IPS DF 4.7 (cell line): Measurements from ENCODE around the gene C10orf105.

Experiments used
- DNase-seq: peaks from one replicate; pipeline ENCODE4 v3.0.0-alpha.2; 2013; ENCODE audit warnings: low spot score; ENCODE audit errors: extremely low read depth

The C10orf105 gene

DNA sequence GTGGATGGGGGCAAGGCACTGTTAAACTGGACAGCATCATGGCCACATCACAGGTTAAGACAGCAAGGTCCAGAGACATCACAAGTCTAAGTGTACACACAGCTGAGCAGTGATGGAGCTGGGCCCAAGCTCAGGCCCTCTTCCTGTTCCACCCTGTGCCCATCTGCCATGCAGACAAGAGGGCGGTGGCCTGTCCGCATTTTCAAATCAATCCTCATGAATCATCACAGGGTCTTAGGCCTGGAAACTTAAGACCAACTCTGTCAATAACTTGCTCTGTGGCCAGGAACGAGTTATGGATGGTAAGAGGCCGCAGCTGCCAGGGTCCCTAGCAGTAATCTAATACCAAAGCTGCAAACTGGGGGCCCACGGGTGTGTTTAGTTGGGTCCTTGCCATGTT lies 3.2 kb downstream of the C10orf105 start:
- DNase-seq: no peak

- no peak for DNase-seq
Measured at GRCh38 chr10:71715860-71716259, 3.7 kb downstream of the C10orf105 start.

- no peak for DNase-seq
Measured at GRCh38 chr10:71715026-71715425, 4.6 kb downstream of the C10orf105 start.

DNA sequence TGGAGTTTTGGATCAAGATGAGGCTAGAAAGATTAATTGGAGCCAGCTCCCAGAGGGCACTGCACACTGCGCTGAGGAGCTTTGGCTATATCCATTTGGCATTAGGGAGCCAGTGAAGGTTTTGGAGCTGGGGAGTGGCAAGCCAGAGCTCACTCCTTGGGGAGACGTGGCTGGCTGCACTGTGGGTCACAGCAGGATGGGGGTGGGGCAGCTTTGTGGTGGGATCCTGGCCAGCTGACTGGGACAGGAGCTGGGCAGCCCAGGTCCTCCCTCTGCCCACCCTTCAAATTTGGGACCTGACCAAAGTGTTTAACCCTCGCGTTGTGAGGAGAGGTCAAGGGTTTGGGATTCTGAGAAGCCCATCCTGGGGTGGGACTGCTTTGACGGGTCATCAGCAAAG lies 5.0 kb downstream of the C10orf105 start:
- no peak for DNase-seq

DNA sequence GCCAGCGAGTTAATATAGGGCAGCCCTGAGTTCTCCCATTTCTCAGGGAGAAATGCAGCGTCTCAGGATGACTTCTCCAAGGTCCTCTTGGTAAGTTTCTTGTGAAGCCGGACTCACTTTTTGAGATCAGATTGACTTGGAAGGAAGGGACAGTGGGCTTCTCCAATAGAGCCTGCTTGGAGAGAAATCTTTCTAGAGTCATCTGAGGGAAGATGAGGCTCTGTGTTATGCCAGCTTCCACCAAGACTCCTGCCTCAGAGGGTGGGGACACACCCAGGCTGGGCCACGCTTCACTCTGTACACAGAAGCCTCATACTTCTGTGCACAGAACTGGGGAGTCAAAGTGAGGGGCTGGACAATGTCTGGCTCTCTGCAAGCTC lies 5.6 kb downstream of the C10orf105 start:
- DNase-seq: no peak

- DNase-seq: no peak
Measured at GRCh38 chr10:71713135-71714030, 6.2 kb downstream of the C10orf105 start.

DNA sequence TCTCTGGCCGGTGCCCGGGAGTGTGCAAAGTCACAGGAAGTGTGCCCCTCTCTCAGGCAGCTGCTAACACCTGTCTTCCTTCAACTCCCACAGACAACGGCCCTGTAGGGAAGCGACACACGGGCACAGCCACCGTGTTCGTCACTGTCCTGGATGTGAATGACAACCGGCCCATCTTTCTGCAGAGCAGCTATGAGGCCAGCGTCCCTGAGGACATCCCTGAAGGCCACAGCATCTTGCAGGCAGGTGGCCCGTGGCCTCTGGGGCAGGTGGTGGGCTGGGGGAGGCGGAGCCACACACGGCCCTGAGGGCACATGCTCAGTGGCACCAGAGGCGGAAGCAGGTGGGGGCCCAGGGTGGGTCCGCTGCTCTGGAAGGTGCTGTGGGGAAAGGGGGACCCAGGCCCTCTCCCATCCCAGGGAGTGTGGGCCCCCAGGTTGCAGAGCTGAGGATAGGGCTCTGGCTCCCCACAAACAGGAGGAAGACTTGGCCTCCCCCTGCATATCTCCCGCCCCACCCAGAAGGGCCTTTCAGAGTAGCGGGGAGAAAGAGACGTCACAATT lies 6.9 kb downstream of the C10orf105 start:
- DNase-seq: no peak

DNA sequence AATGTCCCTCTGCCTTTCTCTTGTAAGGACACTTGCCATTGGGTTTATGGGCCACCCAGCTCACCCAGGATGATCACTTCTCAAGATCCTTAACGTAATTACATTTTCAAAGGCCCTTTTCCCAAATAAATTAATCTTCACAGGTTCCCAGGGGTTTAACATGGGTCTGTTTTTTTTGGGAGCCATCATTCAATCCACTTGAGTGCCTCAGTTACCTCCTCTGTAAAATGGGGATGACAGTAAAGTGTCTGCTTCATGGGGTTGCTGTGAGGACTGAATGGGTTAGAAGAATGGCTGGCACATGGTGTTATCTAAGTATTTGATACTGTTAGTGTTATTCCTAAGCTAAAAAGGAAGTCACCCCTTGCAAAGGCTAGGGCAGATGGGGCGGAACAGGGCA lies 7.4 kb downstream of the C10orf105 start:
- DNase-seq: no peak

- no peak for DNase-seq
Measured at GRCh38 chr10:71711052-71711623, 8.4 kb downstream of the C10orf105 start.

DNA sequence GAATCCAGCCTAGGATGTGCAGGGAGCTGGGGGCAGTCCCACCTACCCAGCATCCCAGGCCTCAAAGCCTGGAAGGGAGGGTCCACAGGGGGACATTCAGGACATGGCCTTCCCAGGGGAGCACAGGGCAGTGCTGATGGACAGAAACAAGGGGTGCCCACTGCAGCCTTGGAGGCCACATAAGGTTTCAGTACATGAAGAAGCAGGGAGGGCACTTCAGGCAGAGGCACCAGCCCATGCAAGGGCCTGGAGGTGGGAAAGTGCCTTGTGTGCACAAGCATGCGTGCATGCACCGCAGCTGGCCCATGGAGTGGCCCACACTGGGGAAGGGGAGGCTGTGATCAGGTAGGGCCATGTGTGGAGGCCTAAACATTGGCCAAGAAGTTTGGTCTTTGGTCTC lies 9.1 kb downstream of the C10orf105 start:
- no peak for DNase-seq

DNA sequence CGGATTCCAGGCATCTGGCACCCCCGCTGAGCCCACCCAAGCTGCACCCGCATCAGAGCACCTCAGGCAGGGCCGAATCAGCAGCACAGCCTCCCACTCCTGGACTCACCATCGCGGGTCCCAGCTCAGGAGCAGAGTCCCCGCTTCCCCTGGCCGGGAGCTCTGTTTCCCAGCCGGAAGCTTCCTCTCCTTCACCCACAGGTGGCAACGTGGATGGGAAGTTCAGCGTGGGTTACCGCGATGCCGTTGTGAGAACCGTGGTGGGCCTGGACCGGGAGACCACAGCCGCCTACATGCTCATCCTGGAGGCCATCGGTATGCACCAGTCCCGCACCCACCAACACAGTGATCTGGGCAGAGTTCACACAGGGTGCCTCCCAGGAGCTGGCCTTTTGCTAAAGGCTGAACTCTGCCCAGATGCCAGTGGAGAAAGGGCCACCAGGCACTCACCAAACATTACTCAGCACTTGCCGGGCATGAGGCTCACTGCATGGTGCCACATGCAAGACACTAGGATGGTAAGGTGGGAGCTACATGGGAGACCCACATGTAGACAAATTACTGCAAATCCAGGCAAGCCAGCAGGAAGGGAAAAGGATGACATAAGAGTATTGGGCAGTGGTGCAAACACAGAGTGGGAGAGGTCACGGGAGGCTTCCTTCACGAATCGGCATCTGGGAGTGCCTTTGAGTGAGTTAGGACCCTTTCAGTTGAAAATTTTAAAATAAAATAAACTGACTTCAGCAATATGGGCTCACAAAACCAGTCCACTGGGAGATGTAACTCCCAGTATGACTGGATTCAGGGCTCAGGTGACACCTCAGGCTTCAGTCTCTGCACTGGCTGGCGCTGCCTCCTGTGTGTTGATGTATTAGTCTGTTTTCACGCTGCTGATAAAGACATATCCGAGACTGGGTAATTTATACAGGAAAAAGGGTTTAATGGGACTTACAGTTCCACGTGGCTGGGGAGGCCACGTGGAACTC lies 10.4 kb downstream of the C10orf105 start:
- no peak for DNase-seq

GRCh38 chr10:71708301-71708703 lies 11.3 kb downstream of the C10orf105 start:
- peak; percentile 36 for DNase-seq

- no peak for DNase-seq
Measured at GRCh38 chr10:71707240-71707789, 12.3 kb downstream of the C10orf105 start.

- no peak for DNase-seq
Measured at GRCh38 chr10:71706216-71707121, 13.1 kb downstream of the C10orf105 start.

DNA sequence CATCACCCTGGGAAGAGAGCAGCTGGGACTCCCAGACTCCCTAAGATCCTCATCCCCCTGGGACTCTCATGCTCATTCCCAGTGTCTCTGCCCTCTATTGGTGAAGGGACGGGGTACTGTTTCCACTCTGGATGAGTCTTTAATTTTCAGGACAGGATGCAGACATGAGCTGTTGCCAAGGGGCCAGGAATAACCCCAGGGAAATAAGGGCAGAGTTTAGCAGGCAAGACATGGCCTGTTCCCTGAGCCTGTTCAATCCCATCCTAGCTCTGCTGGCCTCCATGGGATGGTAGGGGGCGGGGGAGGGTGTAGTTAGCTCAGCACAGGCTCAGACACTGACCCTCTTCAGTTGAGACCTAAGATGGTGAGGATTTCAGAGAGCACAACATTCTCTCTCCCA lies 14.0 kb downstream of the C10orf105 start:
- no peak for DNase-seq

GRCh38 chr10:71704816-71705215 lies 14.8 kb downstream of the C10orf105 start:
- no peak for DNase-seq

GRCh38 chr10:71703577-71703976 lies 16.0 kb downstream of the C10orf105 start:
- no peak for DNase-seq

GRCh38 chr10:71701496-71702132 lies 18.0 kb downstream of the C10orf105 start:
- DNase-seq: no peak

DNA sequence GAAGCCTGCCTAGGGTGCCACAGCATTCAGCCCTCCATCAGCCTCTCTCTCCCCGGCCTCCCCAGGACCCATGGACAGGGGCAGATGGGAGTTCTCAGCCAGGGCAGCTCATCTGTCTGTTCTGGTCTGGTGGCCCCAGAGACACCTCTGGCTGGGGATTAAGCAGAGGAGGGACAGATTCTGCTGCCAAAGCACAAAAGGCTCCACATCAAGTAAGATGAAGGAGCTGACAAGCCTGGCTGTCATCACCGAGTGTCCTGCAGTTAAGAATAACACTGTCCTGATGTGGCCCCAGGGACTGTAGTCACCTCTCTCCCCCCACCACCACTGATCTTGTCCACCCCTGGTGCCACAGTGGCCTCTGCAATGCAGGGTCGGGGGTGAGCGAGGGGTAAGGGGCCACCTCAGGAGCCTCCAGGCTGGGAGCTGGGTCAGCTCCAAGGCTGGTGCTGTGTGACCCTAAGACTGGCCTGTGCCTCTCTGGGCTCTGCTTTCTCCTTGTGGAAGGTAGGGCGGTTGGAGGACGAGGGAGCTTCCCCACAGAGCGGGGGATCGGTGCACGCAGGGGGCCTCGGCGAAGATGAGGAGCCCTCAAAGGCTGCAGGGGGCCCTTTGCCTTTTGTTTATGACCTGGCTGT lies 18.7 kb downstream of the C10orf105 start:
- DNase-seq: no peak
